ENCODE measurements around the gene BCL11A.

DNA sequence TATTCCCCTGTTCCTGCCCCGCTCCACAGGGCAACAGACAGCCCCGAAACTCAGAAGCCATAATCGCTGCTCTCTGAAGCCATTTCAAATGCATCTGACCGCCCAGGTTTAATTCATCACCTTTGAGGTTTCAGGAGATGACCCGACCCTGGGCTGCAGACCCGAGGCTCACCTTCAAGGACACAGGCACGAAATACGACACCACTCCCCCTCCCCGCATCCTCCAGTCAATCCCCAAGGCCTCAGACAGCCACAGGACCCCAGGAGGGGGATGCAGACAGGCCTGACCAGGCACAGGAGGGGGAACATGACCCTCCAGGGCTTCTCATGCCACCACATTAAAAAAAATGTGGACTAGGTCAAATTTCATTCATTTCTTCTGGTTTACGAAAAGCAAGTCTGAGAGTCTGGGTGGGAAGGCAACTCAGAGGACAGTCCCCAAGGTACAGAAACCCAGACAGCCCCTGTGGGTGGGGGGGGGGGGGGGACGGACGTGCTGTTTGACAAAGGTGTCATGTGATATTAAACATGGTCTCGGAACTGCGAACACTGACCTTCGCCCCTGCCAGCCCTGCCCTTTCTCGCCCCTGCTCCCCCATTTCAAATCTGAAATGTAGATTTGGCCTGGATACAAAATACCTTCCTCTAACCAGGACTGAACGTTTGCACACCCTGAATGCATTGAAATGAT is 142.9 kb downstream of the BCL11A start:
- TF ChIP-seq CTCF (IDR thresholded peaks at IDR 0.05; ENCODE audit: insufficient read depth, low read length, poor library complexity, severe bottlenecking) (no peak), EZH2phosphoT487 (conservative IDR thresholded peaks at IDR 0.05; ENCODE audit: low read length) (no peak)

Data from SU-DHL-6 (cell line).